Panc1 (cell line): Measurements from ENCODE around the gene SERTAD3. TPM values are rescaled to one million over a fixed set of nuclear protein-coding genes. Genes with fewer than 3 reads are reported as not detected.
"Not testable (repeated sequence)": the region's sequence is repeated elsewhere in the genome, so short reads cannot be mapped to it uniquely, and the experiment has no call there.

Experiments
- ATAC-seq: fragments of 200-7000 bp; cut with Tn5 transposase; 2 replicates; pipeline ENCODE4 v1.9.1; 2020; ENCODE audit warnings: mild to moderate bottlenecking, moderate library complexity
- BruUV-seq: library from RNA; stranded (reverse); fragments of 400-500 nt; replicated peaks from 2 replicates; lab custom pipeline; 2021; lab: Mats Ljungman, UMichigan
- CTCF ChIA-PET: fragments of 300-600 bp; sonication (Branson Sonifier 250); formaldehyde crosslinking; loops from one replicate; lab custom pipeline; 2022; ENCODE audit warnings: antibody characterized with exemption; lab: Charles Lee
- POLR2A ChIA-PET: fragments of 300-600 bp; sonication (Branson Sonifier 250); formaldehyde crosslinking; loops from one replicate; lab custom pipeline; 2022; ENCODE audit warnings: antibody characterized with exemption; lab: Charles Lee
- DNase-seq: peaks from one replicate; pipeline ENCODE4 v3.0.0-alpha.2; 2010; ENCODE audit warnings: low read depth, low spot score
- H3K27ac ChIP-seq: 2 replicates; pipeline ENCODE4 v1.5.1; 2011; ENCODE audit warnings: mild to moderate bottlenecking, low read length, inconsistent platforms
- H3K27me3 ChIP-seq: fragments of 200-500 bp; sonication (Bioruptor generic); 2 replicates; pipeline ENCODE4 v1.6.0; 2014; ENCODE audit warnings: low read length, inconsistent platforms; ENCODE audit not compliant: control insufficient read depth, insufficient read depth
- H3K36me3 ChIP-seq: fragments of 200-500 bp; sonication (Bioruptor generic); 2 replicates; pipeline ENCODE4 v1.5.1; 2014; ENCODE audit warnings: inconsistent platforms, mild to moderate bottlenecking, low read length, moderate library complexity; ENCODE audit not compliant: control insufficient read depth, insufficient read depth
- H3K4me1 ChIP-seq: 2 replicates; pipeline ENCODE4 v1.5.1; 2011; ENCODE audit warnings: inconsistent platforms, mild to moderate bottlenecking, low read length, moderate library complexity; ENCODE audit not compliant: control insufficient read depth, insufficient read depth
- H3K4me3 ChIP-seq, 2 experiments: 2 replicates each; pipeline ENCODE4 v1.5.1; 2011 to 2012; ENCODE audit warnings: low read depth in 2 of 2, low read length in 2 of 2, mild to moderate bottlenecking in 2 of 2, inconsistent platforms in 1 of 2, moderate library complexity in 1 of 2
- H3K9me3 ChIP-seq: fragments of 200-500 bp; sonication (Bioruptor generic); 2 replicates; pipeline ENCODE4 v1.5.1; 2014; ENCODE audit warnings: low read depth, mild to moderate bottlenecking, inconsistent platforms, low read length, moderate library complexity; ENCODE audit not compliant: control insufficient read depth, insufficient read depth
- POLR2AphosphoS5 ChIP-seq: IDR thresholded peaks from 2 replicates; pipeline ENCODE4 v1.6.1; 2012; ENCODE audit warnings: mild to moderate bottlenecking, low read depth, low read length, moderate library complexity
- SIN3A ChIP-seq: IDR thresholded peaks from 2 replicates; pipeline ENCODE4 v1.6.1; 2012; ENCODE audit warnings: low read depth, mild to moderate bottlenecking, low read length, moderate library complexity, borderline replicate concordance; ENCODE audit not compliant: insufficient read depth
- TCF7L2 ChIP-seq: IDR thresholded peaks from 2 replicates; pipeline ENCODE4 v1.6.1; 2011; ENCODE audit warnings: mild to moderate bottlenecking, low read depth, low read length, inconsistent platforms
- in situ Hi-C: cut with HindIII; loops from 2 replicates; pipeline ENCODE4 v1.10.0; 2016; ENCODE audit warnings: low sequenced_read_pairs, low pct_unique_long_range_greater_than_20kb
- intact Hi-C: fragments of 100-400 bp; cut with micrococcal nuclease; formaldehyde crosslinking; loops from one replicate; pipeline ENCODE4 v1.10.0; 2022; ENCODE audit not compliant: unreplicated experiment
- total RNA-seq: library from RNA; stranded (reverse); gene quantifications from one replicate; pipeline ENCODE4 v1.2.1, GENCODE V29; 2021; ENCODE audit not compliant: unreplicated experiment
- TF ChIP-seq, protein P1 (sequence below): fragments of 450-650 bp; IDR thresholded peaks from 2 replicates; pipeline ENCODE4 v1.5.1; 2017; ENCODE audit warnings: mild to moderate bottlenecking
- TF ChIP-seq, protein P2 (sequence below), 2 experiments: IDR thresholded peaks; 2 replicates each; pipeline ENCODE4 v1.6.1; 2011 to 2012; ENCODE audit warnings: low read depth in 2 of 2, control low read depth in 1 of 2, low read length in 1 of 2, mild to moderate bottlenecking in 1 of 2, moderate library complexity in 1 of 2; ENCODE audit not compliant: insufficient read depth in 1 of 2

The SERTAD3 gene
- total RNA-seq, 1 experiment from 2014 or later, result 35.7 TPM

DNA sequence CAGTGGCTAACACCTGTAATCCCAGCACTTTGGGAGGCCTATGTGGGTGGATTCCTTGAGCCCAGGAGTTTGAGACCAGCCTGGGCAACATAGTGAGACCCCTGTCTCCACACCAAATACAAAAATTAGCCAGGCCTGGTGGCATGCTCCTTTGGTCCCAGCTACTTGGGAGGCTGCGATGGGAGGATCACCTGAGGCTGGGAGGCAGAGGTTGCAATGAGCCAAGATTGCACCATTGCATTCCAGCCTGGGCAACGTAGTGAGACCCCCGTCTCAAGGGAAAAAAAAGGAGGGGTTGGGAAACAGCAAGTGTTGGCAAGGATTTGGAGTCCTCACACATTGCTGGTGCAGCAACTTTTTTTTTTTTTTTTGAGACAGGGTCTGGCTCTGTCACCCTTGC lies 41.9 kb upstream of the SERTAD3 start:
- in situ Hi-C loops (no loop called here), intact Hi-C loops (no loop called here)
- ChIA-PET CTCF (no interaction called here), POLR2A (no interaction called here)
- BruUV-seq, result no TSS peak
- Histone ChIP-seq H3K36me3 (no peaks in the 10 kb centered on the region), H3K9me3 (no peaks in the 10 kb centered on the region), H3K27me3 (no peaks in the 10 kb centered on the region), H3K27ac (no peak overlapping the region), H3K4me1 (no peaks in the 10 kb centered on the region), H3K4me3 (no peak overlapping the region)
- no peak for DNase-seq
- TF ChIP-seq POLR2AphosphoS5 (no peak), TCF7L2 (no peak), SIN3A (no peak)
- TF ChIP-seq, protein P1, sequence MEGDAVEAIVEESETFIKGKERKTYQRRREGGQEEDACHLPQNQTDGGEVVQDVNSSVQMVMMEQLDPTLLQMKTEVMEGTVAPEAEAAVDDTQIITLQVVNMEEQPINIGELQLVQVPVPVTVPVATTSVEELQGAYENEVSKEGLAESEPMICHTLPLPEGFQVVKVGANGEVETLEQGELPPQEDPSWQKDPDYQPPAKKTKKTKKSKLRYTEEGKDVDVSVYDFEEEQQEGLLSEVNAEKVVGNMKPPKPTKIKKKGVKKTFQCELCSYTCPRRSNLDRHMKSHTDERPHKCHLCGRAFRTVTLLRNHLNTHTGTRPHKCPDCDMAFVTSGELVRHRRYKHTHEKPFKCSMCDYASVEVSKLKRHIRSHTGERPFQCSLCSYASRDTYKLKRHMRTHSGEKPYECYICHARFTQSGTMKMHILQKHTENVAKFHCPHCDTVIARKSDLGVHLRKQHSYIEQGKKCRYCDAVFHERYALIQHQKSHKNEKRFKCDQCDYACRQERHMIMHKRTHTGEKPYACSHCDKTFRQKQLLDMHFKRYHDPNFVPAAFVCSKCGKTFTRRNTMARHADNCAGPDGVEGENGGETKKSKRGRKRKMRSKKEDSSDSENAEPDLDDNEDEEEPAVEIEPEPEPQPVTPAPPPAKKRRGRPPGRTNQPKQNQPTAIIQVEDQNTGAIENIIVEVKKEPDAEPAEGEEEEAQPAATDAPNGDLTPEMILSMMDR, result no peak
- TF ChIP-seq, protein P2, sequence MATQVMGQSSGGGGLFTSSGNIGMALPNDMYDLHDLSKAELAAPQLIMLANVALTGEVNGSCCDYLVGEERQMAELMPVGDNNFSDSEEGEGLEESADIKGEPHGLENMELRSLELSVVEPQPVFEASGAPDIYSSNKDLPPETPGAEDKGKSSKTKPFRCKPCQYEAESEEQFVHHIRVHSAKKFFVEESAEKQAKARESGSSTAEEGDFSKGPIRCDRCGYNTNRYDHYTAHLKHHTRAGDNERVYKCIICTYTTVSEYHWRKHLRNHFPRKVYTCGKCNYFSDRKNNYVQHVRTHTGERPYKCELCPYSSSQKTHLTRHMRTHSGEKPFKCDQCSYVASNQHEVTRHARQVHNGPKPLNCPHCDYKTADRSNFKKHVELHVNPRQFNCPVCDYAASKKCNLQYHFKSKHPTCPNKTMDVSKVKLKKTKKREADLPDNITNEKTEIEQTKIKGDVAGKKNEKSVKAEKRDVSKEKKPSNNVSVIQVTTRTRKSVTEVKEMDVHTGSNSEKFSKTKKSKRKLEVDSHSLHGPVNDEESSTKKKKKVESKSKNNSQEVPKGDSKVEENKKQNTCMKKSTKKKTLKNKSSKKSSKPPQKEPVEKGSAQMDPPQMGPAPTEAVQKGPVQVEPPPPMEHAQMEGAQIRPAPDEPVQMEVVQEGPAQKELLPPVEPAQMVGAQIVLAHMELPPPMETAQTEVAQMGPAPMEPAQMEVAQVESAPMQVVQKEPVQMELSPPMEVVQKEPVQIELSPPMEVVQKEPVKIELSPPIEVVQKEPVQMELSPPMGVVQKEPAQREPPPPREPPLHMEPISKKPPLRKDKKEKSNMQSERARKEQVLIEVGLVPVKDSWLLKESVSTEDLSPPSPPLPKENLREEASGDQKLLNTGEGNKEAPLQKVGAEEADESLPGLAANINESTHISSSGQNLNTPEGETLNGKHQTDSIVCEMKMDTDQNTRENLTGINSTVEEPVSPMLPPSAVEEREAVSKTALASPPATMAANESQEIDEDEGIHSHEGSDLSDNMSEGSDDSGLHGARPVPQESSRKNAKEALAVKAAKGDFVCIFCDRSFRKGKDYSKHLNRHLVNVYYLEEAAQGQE (IDR thresholded peaks at IDR 0.05; ENCODE audit: insufficient read depth in 1 of 2, low read depth in 2 of 2, low read length in 1 of 2), result no peak
- ATAC-seq, result no peak

DNA sequence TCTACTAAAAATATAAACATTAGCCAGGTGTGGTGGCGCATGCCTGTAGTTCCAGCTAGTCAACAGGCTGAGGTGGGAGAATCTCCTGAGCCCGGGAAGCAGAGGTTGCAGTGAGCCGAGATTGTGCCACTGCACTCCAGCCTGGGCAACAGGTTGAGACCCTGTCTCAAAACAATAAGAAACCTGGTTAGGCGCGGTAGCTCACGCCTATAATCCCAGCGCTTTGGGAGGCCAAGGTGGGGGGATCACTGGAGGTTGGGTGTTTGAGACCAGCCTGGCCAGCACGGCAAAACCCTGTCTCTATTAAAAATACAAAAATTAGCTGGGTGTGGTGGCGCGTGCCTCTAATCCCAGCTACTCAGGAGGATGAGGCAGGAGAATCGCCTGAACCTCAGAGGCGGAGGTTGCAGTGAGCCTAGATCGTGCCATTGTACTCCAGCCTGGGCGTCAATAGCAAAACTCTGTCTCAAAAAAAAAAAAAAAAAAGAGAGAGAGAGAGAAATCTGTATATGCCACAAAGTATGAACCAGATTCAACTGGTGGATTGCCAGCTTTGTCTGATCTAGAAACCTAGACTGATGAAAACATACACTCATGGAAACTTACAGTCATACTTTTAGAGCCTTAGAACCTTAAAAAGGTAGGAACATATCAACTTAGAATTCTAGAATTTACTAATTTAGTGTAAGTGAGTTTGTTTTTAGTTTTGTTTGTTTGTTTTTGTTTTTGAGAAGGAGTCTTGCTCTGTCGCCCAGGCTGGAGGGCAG lies 31.9 kb upstream of the SERTAD3 start:
- in situ Hi-C loops, H3K9me3 ChIP-seq, CTCF ChIA-PET, POLR2A ChIA-PET, H3K27me3 ChIP-seq, BruUV-seq, DNase-seq, H3K27ac ChIP-seq, H3K36me3 ChIP-seq, intact Hi-C loops, H3K4me3 ChIP-seq, H3K4me1 ChIP-seq, ATAC-seq: not testable (repeated sequence)

DNA sequence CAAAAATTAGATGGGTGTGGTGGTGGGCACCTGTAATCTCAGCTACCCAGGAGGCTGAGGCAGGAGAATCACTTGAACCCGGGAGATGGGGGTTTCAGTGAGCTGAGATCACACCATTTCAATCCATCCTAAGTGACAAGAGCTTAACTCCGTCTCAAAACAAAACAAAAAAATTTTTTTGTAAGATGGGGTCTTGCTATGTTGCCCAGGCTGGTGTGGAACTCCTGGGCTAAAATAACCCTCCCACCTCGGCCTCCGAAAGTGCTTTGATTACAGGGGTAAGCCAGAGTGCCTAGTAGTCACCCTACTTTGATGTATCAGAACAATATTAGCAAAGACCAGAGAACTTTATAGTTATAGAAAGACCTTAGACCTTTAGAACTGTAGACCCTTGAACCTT lies 30.6 kb upstream of the SERTAD3 start:
- no peak for ATAC-seq
- no peaks in the 10 kb centered on the region for H3K36me3 ChIP-seq
- intact Hi-C loops (no loop called here), in situ Hi-C loops (no loop called here)
- TF ChIP-seq TCF7L2 (no peak), POLR2AphosphoS5 (no peak), SIN3A (no peak)
- TF ChIP-seq, protein P1, result no peak
- TF ChIP-seq, protein P2 (IDR thresholded peaks at IDR 0.05; ENCODE audit: insufficient read depth in 1 of 2, low read depth in 2 of 2, low read length in 1 of 2), result no peak
- H3K9me3 ChIP-seq, result no peaks in the 10 kb centered on the region
- DNase-seq, result no peak
- H3K4me3 ChIP-seq, result no peak overlapping the region
- POLR2A ChIA-PET, result no interaction called here
- H3K27ac ChIP-seq, result no peak overlapping the region
- no peaks in the 10 kb centered on the region for H3K27me3 ChIP-seq
- no TSS peak for BruUV-seq
- CTCF ChIA-PET, result interaction anchor here (0.6 kb wide), 1 partner anchor 50 kb away, joined by 3 read pairs; no protein-coding TSS in a partner anchor
- no peaks in the 10 kb centered on the region for H3K4me1 ChIP-seq
